ENCODE results near the gene ADSS1.

Gene ADSS1

DNA sequence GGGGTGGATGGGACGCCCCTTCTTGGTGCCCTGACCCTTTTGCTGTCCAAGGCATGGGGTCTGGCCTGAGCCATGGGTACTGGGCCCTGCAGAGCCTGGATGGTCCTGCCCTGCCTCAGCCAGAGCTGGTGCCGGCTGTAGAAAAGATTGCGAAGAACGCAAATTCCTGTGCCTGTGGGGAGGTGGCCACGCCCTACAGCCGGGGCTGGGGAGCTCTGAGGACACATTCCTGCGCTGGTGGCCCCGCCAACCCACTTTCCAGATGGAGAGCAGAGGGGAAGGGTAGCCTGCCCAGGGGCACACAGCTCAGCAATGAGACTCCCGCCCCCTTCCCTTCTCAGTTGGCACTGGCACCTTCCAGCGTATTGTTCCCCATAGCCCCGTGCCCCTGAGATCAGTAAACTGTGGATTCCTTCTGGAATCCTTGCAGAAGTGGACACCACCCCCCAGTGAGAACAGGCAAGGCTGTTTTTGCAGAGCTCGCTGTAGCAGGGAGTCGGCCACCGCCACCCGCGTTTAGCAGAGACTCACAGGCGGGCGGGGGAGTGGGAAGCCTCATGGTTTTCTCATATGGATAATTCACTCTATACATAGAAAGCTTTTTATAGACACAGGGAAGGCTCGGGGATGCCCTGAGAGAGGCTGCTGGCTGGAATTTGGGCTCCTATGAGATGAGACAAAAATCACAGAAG lies 26.0 kb upstream of the ADSS1 start:
- in situ Hi-C loops (cut with MboI; ENCODE audit: low sequenced_read_pairs), result loop anchor here (5.0 kb wide), 1 partner anchor 41 kb away; no protein-coding TSS in a partner anchor

DNA sequence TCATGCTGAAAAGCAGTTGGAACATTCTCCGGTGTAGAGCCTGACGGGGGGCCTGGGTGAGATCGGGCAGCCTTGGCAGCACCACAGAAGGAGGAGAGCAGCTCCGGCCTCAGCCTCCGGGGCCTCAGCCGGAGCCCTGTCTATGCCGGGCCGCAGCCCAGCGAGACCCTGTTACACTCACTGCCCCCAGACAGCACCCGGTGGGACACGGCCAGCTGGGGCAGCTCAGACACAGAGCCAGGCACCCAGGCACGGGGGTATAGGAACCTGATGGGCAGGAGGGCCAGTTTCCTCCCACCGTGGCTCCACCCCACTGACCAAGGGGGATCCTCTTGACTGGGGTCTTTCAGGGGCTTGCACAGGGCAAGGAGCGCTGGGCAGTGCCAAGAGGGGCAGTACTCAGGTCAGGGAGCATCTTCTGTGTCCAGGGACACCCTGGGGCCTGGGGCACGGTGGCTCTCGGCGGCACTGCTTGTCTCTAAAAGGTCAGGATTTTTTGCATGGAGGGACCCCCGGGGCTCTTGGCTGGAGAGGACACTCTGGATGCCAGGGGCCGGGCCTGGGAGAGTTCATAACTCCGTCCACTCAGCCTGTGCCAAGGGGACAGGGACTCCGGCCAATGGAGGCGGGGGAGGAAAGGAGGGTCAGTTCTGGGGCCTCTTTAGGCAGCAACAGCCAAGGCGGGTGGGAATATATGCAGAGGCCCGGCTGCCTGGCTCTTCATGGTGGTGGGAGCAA lies 25.2 kb upstream of the ADSS1 start:
- in situ Hi-C loops (cut with MboI; ENCODE audit: low sequenced_read_pairs), result loop anchor here (5.0 kb wide), 1 partner anchor 42 kb away; no protein-coding TSS in a partner anchor

DNA sequence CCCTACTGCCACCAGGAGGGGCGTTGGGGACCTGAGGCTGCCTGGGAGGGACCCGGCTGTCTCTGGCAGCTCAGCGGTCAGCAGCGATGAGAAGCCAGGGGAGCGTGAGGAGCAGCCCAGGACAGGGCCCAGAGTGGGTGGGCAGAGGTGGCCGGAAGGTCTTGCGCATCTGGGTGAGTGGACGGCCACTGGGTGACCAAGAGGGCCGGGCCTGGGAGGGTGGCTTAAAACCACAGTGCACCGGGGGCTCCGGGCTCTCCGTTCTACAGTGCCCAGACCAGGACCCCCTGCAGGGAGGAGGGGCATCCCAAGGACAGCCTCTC lies 24.6 kb upstream of the ADSS1 start:
- in situ Hi-C loops (cut with MboI; ENCODE audit: low sequenced_read_pairs), result loop anchor here (5.0 kb wide), 1 partner anchor 42 kb away; no protein-coding TSS in a partner anchor

DNA sequence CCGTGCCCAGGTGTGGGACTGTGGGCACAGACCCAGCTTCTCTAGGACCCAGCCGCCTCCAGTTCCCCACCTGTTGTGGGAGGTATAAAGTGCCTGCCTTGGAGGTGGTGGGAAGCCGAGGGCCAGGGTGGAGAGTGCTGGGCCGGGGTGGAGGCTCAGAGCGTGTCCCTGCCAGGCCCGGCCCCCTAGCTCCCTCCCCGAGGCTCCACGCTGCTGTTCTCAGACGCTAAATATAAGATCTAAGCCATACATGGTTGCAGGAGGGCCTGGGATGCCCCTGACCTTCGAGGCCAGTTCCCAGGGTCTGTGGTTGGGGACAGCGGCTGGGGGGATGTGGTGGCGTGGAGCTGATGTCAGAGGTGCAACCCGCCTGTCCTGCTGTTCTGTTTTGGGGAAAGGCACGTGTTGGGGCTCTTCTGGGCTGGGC lies 23.8 kb upstream of the ADSS1 start:
- in situ Hi-C loops (cut with MboI; ENCODE audit: low sequenced_read_pairs), result no loop called here

DNA sequence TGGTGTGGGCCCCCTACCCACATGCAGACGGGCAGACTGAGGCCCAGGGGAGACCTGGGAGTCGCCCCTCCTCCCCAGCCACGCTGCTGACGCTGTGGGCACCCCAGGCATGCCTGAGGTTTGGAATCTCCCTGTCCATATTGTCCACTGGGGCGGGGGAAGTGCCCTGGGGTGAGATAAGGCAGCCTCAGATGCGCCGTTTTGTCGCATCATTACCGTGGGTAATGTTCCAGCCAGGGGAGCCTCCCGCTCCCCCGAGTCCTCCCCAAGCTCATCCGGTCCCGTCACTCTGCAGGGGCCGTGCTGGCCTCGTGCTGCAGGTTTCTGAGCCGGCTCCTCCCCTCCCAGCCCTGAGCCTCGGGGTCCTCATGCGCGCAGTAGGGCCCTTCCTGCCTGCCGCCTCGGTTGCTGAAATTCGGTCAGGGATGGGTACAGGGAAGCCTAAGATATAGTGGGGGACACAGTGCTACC lies 23.2 kb upstream of the ADSS1 start:
- in situ Hi-C loops (cut with MboI; ENCODE audit: low sequenced_read_pairs), result no loop called here

DNA sequence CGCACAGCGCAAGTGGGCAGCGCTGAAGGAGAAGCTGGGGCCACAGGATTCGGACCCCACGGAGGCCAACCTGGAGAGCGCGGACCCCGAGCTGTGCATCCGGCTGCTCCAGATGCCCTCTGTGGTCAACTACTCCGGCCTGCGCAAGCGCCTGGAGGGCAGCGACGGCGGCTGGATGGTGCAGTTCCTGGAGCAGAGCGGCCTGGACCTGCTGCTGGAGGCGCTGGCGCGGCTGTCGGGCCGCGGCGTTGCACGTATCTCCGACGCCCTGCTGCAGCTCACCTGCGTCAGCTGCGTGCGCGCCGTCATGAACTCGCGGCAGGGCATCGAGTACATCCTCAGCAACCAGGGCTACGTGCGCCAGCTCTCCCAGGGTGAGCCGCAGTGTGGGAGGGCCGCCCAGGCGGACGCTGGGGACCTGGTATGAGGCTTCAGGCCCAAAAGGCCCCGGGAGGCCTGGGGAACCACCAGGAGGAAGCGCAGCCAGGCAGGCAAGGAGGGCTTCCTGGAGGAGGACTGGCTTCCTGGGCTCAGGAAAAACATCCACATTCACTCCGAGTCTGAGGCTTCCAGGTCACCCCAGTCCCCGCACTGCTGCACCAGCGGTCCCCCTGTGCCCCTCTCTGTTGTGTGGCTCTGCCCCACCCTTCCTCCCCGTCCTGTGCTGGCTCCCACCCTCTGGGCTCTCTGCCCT lies 22.5 kb upstream of the ADSS1 start:
- in situ Hi-C loops (cut with MboI; ENCODE audit: low sequenced_read_pairs), result no loop called here

DNA sequence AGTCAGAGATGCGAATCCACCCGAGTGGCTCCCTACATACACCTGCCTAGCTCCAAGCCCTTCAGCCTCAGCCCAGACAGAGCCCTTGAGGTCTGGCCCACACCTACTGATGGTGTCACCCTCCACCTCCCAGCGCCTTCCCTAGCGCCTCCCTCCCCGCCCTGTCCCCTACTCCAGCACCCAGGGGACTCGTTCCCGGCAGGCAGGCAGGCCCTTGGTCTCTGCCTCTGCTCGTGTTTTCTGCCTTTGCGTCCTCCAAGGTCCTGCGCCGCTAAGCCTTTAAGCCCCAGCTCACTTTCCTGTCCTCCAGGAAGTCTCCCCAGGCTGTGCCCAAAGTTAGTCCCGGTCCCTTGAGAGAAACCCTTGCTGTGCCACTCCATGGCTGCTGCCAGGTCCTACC lies 21.9 kb upstream of the ADSS1 start:
- in situ Hi-C loops (cut with MboI; ENCODE audit: low sequenced_read_pairs), result no loop called here

DNA sequence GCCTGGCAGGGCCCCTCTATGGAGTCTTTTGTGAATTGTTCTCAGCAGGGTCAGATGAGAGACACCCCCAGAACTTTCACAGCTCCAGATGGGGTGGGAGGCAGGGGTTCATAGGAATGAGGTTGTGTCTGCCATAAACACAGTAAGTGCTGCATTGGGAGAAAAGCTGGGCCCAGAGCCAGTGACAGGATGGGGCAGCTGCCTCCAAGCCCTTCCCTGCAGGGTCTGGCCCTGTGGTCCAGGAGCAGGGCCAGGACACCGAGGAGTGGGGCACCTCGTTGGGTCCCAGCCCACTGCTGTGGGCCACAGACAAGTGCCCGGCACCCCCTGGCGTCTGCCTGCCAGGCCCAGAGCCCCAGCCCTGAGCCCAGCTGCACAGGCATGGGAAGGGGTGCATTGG lies 21.4 kb upstream of the ADSS1 start:
- in situ Hi-C loops (cut with MboI; ENCODE audit: low sequenced_read_pairs), result no loop called here

DNA sequence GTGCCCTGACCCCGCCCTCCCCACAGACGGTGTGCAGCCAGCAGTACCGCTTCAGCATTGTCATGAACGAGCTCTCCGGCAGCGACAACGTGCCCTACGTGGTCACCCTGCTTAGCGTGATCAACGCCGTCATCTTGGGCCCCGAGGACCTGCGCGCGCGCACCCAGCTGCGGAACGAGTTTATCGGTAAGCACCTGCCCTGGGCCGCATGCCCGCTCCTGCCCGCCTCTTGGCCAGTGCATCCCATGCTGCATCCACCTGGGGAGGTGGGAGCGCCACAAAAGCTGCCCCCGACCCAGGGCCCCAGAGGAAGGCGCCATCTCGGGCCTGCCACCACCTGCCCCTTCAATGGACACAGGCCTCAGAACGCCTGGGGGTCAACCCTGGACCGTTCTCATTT lies 20.8 kb upstream of the ADSS1 start:
- in situ Hi-C loops (cut with MboI; ENCODE audit: low sequenced_read_pairs), result no loop called here

DNA sequence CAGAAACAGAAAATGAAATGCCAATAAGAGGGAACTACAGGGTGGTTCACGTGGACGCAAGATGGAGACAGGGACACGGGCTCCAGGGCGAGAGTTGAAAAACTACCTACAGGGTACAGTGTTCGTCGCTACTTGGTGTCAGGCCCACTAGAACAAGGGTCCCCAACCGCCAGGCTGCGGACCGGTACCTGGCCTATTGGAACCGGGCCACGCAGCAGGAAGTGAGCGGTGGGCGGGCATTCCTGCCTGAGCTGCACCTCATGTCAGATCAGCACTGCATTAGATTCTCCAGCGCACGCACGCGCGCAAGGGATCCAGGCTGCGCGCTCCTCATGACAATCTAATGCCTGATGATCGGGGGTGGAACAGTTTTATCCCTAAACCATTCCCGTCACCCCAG lies 19.8 kb upstream of the ADSS1 start:
- in situ Hi-C loops (cut with MboI; ENCODE audit: low sequenced_read_pairs), result no loop called here

DNA sequence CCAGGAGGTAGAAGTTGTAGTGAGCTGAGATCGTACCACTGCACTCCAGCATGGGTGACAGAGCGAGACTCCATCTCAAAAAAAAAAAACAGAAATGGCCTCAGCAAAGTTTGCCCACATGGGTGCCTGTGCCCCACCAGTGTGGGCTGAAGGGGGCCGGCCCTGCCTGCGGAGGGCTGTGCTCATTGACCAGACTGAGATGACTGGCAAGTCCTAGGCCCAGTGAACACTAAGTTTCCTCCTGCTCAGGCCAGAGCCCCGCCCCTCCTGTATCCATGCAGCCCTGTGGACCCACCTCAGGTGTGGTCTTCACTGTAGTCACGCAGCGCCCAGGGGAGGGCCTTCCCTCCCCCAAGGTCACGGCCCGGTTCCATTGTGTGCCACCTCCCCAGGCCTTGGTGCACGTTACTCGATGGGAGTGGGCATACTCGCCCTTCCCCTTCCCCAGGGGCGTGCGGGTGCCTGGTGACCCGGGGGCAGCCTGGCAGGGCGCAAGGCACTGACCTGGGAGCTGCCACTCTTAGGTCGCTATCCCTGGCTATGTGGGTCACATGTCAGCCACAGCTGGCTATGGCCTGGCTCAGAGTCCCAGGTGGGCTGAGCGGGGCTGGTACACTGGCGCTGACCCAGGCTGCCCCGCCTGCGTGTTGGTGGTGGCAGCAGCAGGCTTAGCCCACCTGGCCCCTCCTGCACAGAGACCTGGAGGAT lies 18.5 kb upstream of the ADSS1 start:
- in situ Hi-C loops (cut with MboI; ENCODE audit: low sequenced_read_pairs), result no loop called here

DNA sequence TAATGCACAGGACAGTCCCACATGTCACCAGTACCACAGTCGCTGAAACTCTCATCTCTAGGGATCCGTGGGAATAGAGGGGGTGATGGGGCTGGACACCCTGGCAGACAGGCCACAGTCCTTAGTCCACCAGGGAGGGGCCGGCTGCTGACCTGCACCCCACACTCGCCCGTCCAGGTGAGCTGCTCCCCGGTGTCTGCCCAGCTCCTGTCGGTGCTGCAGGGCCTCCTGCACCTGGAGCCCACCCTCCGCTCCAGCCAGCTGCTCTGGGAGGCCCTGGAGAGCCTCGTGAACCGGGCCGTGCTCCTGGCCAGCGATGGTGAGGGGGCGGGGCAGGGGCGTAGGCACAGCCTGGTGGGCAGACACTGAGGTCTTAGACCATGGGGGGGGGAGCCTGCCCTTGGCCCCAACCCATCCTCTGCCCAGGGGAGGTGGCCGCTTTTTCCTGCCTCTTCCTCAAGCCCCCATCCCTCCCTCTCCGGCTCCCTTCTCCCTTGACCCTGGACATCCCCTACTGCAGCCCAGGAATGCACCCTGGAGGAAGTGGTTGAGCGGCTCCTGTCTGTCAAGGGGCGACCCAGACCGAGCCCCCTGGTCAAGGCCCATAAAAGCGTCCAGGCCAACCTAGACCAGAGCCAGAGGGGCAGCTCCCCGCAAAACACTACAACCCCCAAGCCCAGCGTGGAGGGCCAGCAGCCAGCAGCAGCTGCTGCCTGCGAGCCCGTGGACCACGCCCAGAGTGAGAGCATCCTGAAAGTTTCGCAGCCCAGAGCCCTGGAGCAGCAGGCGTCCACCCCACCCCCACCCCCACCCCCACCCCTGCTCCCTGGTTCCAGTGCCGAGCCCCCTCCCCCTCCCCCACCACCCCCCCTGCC lies 17.1 kb upstream of the ADSS1 start:
- in situ Hi-C loops (cut with MboI; ENCODE audit: low sequenced_read_pairs), result no loop called here

DNA sequence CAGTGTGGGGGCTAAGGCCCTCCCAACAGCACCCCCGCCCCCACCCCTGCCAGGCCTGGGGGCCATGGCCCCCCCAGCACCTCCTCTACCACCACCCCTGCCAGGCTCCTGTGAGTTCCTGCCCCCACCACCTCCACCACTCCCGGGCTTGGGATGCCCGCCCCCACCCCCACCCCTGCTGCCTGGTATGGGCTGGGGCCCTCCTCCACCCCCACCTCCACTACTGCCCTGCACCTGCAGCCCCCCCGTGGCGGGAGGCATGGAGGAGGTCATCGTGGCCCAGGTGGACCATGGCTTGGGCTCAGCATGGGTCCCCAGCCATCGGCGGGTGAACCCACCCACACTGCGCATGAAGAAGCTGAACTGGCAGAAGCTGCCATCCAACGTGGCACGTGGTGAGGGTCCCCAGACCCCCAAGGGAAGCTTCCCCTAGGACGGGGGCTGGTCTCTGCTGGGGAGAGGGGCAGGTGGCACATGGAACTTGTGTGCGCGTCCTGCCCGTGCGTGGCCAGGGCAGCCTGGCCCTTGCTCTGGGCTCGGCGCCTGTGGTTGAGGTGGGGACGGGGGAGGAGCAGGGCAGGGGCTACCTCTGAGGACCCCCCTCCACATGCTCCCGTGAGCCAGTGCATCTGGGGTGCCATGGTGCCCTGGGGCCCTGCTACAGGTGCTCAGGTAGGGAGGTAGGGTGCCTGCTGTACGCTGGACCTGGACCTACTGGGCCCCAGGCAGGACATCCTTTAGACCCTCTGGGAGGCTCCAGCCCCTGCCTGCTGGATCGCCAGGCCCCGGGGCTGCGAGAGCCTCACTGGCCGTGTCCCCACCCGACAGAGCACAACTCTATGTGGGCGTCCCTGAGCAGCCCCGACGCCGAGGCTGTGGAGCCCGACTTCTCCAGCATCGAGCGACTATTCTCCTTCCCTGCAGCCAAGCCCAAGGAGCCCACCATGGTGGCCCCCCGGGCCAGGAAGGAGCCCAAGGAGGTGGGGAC lies 16.1 kb upstream of the ADSS1 start:
- in situ Hi-C loops (cut with MboI; ENCODE audit: low sequenced_read_pairs), result no loop called here

DNA sequence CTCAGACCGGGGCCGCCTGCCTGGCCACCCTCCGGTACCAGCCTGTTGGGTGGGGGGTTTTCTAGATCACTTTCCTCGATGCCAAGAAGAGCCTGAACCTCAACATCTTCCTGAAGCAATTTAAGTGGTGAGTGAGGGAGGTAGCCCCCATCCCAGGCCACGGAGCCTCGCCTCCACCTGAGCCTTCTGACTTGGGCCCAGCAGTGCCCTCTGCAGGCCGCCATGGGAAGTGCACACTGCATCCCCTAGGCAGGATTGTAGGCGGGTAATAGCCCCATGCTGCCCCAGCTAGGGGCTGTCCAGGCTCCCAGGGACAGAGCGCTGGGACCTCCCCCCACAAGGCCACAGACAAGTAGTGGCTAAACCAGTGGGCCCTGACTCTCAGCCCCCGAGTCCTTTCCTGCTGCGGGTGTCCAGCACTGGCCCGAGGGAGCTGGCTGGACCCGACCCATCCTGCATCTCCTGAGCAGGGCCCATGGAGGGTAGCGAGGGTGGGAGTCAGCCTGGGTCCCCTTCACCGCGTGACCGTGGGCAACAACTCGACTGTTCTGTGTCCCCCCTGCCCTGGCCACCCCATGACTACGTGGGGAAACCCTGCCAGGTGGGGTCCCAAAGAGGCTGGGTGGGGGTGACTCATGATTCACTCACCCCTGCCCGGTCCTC lies 15.3 kb upstream of the ADSS1 start:
- in situ Hi-C loops (cut with MboI; ENCODE audit: low sequenced_read_pairs), result no loop called here

DNA sequence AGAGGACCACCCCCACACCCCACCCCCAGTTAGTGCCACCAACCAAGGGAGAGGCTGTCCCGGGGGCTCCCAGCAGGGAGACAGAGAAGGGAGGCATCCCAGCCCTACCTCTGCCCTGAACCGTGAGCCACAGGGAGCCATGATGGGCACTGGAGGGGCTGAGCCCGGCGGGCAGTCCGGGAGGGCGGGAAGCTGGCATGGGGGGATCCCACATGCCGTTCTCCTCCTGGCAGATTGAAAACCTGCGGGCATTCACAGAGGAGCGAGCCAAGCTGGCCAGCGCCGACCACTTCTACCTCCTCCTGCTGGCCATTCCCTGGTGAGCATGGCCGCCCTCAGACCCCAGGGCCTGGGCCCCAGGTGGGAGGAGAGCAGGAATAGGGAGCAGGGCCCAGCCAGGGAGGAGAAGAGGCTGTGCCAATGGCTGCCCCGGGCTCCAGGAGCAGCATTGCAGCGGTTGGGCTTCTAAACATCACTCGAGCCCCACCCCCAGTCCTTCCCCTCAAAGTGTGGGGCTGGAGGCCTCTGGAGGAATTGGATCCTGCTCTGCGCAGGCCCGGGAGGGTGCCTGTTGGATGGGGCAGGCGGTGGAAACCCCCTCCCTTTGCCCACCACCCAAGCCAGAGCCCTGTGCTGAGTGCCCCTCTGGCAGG lies 14.5 kb upstream of the ADSS1 start:
- in situ Hi-C loops (cut with MboI; ENCODE audit: low sequenced_read_pairs), result no loop called here

DNA sequence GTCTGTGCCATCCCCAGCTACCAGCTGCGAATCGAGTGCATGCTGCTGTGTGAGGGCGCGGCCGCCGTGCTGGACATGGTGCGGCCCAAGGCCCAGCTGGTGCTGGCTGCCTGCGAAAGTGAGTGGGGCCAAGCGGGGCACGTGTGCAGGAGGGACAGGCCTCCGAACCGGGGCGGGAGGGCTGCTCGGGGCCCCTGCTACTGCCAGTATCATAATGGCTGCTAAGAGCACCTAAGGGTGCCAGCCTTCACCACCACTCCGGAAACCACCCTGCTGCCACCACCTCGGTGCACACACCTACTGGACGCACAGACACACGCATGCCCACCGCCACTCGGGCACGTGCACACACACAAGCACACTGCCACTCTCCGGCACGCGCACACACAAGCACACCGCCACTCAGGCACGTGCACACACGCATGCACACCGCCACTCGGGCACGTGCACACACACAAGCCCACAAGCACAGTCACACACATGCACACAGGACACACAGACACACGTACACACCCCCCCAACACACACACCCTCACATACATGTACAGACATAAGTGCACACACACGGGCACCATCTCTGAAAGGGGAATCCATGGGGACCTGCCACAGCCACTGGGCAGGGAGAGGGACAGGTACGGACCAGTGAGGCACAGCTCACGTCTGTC lies 13.8 kb upstream of the ADSS1 start:
- in situ Hi-C loops (cut with MboI; ENCODE audit: low sequenced_read_pairs), result no loop called here

DNA sequence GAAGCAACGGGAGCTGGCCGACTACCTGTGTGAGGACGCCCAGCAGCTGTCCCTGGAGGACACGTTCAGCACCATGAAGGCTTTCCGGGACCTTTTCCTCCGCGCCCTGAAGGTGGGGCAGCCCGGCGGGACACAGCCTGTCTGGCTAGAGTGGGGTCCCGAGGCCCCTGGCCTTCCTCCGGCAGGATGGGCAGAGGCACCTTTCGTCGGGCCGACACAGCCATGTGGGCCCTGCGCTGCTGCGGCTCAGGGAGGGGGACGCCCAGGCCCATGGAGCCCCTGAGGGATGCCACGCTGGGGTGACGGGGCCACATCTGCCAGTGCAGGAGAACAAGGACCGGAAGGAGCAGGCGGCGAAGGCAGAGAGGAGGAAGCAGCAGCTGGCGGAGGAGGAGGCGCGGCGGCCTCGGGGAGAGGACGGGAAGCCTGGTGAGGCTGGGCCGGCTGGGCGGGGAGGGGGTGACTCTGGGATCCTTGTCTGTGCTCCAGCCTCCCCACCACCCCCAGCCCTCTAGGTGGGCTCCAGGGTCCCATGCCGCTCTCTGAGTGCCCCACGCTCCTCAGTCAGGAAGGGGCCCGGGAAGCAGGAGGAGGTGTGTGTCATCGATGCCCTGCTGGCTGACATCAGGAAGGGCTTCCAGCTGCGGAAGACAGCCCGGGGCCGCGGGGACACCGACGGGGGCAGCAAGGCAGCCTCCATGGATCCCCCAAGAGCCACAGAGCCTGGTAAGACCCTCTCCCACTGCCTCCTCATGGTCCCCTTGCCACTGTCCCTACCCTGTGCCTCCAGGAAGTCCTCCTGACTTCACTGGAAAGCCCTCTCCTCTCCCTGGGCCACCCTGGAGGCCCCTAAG lies 10.9 kb upstream of the ADSS1 start:
- in situ Hi-C loops (cut with MboI; ENCODE audit: low sequenced_read_pairs), result no loop called here
